HG02852 (cell line): ENCODE measurements around the gene GPD2.
"Not testable (repeated sequence)": the region's sequence is repeated elsewhere in the genome, so short reads cannot be mapped to it uniquely, and the experiment has no call there.

Experiments used
- ATAC-seq: cut with Tn5 transposase; IDR thresholded peaks from one replicate; pipeline ENCODE4 v1.9.1; 2021; ENCODE audit warnings: mild to moderate bottlenecking, moderate library complexity; ENCODE audit not compliant: unreplicated experiment

The GPD2 gene

DNA sequence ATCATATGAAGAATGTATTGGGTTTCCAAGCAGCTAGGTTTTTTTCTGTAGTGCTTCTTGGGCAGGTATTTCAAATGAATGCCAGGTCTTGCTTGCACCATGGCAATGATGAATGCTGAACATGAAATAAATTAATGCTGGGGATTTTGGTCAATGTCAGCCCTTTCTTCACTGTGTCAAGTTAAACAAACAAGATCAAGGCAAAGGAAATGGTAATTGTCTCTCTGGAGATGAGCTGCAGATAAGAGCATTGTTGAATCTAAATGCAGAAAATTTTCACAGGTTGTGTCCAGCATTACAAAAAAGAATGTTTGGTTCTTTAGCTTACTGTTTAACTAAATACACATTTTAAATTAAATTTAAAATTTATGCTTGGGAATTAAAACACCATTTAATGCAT is 144.3 kb downstream of the GPD2 start:
- no peak for ATAC-seq

DNA sequence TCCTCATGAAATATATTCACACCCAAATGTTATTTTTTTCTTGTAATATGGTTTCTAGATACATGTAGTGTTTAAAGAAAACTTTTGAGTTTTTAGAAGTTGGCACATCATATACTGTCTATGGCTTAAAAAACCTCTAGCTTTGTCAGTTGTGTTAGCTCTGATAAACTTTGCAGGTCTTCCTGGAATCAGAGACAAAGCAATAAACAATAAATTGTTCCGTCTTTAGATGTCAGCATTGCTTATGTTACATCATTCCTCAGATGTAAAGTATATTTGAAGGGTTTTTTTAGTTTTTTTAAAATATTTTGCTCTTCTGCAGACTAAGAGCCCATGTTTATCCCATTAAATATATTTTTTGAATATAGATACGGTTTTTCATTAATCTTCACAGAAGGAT is 145.1 kb downstream of the GPD2 start:
- ATAC-seq = no peak

DNA sequence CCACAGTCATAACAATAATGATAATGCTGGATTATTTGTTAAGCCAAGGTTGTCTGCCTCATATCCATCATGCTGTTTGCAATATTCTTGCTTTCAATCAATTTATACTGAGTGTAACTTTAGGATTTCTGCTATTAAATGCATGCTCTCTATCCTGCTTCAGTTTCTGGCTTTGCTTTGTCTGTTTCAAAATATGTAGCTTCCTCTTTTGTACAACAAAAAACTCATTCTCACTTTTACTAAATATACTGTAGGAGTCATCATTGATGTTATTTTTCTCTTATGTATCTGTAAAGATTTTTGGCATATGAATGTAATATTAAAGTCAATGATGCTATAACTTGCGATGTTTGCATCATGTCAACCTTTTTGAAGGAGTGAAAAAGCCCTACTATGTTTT is 149.3 kb downstream of the GPD2 start:
- peak; percentile 53 for ATAC-seq

DNA sequence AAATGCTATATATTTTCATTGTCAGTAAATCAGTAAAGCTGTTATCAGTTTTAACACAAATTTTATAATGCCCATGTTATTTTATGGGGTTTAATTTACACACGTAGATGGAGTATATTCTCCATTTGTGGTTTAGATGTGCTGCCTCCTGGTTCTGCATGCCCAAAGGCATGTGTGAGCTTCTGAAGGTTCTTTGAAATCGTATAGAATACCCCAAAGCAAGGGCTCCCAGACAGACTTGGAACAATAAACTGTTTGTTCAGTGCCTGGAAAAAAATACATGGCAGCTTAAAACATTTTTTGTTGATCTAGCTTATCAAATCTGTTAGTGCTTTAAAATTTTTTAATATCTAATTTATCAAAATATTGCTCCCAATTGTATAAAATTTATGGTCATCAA is 150.4 kb downstream of the GPD2 start:
- ATAC-seq = no peak

DNA sequence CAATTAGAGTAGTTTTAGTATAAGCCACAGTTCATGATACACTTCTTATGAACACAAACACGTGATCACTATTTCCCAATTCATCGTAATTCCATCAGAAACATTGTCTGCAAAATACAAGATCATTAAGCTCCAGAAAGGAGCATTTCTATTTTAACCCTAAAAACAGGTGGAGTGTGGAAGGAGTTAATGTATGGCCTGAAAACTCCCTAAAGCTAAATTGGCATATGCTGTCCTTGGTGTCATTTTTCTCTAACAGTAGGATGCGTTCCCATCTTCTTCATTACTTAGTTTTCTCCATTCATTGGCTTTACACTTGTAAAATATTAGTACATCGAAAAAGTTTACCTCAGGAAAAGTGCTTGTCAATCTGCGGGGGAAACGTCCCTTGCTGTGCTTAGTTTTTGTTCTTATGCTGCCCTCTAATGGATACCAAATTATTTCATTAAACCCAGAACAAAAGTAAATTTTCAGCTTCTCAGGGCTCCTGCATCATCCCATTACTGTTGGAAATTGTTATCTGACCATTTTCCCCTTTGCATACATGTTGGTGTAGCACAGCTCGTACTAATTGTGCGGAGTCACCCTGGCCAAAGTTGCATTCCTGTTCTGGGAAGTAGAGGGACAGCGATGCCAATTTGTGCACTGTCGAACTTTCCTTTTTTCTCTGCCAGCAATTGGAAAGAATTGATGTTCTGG is 153.4 kb downstream of the GPD2 start:
- ATAC-seq = no peak

DNA sequence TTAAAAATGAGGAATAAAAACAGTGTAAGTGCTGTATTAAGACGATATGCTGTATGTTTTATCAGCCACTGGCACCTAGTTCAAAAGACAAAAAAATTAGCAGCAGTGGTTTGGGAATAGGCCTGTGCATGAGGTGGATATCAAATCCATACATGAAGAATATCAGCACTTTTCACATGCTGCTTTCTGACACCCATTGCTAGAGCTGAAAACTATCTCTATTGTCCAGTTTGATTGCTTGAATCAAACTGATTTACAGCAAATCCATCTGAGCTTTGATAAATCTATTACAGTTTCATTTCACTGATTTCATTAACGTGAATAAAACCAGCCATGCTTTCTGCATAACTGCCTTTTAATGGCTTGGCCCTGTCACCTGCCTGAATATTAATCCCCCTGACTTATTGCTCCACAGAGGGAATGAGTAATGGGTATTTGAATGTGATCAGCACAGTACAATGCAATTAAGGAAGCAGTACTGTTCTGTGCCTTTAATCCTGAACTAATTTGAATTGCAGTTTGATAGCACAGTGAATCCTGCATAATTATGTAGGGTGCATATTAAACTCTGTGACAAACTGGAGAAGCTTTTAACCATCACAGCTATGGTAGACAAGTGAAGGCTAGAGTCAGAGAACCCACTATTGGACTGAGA is 154.0 kb downstream of the GPD2 start:
- ATAC-seq = no peak

DNA sequence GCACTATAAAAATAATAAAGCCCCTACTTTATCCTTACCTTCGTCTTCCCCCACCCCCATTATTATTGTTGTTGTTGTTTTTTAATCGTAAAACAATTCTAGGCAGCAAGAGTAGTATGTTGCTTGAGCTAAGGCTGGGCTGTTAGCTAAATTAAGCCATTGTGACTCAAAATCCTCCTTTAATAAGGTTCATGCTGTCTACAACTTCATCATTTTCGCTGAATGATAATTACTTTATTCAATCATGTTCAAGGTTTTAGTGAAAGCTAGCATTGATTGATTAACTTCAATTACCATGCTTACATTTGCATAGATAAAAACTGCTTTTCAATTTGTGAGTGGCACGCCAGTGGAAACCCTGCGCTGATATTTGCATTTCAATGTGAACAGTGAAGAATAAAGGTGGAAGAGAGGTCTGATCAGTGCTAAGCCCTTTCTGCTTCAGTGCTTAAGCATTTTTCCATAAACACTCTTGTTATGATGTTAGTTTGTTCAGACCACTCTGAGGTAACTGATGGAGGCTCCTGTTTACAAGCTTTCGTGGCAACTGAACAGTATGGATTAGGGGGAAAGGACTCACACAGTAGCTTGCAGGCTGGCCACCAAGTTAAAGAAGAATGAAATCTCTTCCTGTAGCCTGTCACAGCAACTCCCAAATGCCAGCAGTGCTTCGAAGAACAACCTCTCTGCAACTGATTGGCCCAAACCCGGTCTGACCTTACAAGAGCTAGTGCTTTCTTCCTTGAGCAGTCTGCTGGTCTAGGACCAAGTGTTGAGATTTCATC is 156.8 kb downstream of the GPD2 start:
- ATAC-seq = no peak

DNA sequence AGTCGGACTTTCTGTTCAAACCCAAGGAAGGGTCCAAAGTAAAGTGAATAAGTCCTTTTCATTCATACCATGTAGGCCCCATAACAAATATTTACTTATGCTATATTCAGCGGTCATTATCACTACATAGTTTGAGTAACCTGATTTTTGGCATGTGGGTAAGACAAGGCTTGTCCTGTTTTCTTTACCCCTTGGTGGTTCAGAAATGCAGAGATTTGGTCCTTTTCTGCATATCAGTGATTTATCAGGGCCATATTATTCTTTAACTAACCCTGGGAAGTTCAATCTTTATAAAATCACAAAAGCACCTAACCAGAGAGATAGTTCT is 157.4 kb downstream of the GPD2 start:
- ATAC-seq = no peak

DNA sequence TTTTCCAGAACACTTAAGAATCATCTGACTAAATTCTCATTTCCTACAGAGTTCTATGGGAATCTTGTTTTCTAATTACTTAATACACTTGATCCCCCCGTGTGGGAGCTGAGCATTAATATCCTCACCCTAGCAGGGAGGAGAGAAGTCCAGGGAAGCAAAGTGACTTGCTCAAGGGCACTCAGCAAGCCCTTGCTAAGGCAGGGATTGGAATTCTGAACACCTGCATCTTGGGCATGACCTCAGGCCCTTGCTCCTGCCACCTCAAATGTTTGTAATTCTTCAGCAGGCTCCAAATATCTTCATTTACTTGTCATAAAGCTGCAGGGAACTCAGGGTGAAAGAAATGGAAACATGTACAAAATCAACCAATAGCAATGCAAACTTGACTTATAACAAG is 162.4 kb downstream of the GPD2 start:
- no peak for ATAC-seq

DNA sequence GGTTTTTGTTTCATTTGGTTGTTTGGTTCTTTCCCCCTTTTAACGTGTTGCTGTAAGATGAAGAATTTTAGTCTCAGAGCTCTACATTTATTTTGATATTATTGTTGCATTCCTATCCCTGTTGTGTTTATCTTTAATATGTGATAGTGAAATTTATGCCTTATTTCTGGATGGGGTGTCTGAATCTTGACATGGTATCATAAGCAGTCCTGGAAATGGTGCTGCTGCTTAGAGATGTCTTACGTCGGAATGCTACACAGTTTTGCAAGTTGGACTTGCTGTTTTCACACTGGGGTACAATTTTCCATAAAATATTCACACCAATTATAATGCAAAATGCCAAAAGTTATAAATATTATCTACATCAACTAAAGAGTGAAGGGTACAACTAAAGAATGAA is 164.0 kb downstream of the GPD2 start:
- no peak for ATAC-seq

DNA sequence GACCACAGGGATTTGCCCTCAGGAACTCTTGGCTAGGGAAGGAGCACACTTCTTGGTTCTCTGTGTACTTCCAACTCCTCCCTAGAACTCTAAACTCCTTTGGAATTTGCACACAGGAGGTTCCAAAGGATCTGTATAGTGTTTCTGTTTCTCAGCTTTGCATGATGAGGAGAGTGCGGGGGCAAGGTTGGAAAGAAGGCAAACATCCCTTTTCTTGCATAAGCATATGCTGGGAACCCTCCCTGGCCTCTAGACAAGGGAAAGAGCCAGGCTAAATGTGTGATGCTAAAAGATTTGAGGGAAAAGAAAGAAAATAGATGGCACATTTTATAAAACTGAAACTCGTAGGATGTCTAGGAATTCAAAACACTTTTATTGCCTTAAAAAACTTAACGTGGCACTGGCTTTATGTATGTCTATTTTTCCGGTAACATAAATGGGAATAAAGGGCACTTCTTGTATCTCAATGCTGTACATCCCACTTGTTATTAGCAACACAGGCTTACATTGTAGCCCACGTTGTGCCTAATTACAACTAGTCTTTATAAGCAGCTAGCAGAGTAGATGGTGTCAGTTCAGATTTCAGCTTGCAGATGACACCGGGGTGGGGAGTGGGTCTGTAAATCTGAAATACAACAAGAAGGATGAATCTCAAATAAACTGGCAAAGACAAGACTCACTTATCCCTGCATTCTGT is 165.8 kb downstream of the GPD2 start:
- no peak for ATAC-seq

DNA sequence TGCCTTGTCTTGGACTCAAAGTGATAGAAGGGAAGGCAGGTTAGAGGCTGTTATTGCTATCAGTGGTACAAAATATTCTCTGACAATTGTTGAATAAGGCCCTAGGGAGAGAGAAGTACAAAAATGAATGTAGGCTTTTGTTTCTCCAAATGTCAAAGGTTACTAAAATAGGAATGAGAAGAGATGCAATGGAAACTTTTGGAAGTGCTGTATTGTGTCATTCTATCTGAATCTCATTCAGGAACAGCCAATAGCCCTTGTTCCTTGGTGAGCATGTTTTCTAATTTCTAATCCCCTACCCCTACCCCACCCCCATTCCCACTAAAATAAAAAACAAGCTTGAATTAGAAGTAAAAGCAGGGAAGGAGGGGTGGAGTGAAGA is 166.4 kb downstream of the GPD2 start:
- no peak for ATAC-seq

DNA sequence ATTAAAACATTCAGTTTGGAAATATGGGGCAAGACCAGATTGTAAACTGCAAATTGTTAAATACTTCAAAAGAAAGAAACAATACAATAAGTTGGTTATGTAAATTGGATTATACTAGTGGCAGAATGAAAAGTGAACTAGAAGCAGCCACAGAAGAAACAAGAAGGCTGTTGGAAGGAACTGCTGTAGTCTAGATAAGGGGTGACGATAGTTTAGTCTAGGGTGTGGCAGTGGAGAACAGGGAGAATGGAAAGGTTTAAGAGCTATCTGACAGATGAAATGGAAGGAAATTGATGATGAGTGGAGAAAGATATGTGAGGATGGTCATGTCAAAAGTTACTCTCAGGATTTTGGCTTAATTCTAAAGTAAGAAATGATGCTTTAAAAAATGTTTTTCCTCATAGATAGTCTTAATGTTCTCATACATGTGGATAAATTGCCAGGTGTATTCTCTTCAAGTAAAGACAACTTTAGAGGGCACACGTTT is 179.7 kb downstream of the GPD2 start:
- no peak for ATAC-seq

DNA sequence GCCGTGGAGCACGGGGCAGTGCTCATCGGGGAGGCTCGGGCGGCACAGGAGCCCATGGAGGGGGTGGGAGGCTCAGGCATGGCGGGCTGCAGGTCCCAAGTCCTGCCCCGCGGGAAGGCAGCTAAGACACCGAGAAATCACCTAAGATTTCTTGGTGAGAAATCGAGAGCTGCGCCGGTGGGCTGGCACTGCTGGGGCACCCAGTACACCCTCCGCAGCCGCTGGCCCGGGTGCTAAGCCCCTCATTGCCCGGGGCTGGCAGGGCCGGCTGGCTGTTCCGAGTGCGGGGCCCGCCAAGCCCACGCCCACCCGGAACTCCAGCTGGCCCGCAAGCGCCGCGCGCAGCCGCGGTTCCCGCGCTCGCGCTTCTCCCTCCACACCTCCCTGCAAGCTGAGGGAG is 181.9 kb downstream of the GPD2 start:
- ATAC-seq = not testable (repeated sequence)

DNA sequence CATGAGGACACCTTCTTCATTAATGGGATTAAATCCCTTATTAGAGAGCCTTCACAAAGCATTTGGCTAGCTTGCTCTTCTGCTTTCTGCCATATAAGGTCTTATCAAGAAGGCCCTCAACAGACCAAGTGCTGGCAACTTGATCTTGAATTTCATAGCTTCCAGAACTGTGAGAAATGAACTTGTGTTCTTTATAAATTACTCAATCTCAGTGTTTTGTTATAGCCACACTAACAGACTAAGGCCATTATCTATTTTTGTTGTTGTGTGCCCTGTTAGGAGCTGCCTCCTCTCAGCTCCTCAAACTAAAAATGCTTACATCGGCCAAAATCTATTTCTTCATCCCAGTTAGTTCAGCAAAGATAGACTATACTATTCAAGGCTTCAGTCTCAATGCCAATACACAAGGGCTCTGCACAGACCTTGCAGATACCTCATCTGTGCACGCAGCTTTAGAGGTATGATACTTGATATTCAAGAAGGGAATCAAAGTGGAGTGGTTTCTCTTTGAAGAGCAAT is 182.9 kb downstream of the GPD2 start:
- ATAC-seq = no peak

DNA sequence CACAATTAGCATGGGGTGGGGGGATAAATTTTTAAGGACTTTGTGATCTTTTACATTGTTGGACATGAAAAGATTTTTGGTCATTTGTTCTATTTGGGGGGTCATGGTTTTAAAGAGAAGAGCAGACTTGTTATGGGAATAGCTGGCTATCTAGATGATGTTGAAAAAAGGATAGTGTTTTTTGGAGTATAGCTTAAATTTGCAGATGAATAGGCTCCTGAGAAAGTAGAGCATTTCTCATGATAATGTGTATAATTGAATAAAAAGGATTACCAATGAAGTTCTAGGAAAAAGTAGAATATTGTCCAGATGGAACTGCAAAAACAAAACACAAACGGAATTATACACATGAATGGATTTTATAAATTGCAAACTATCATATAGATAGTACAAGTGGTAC is 186.3 kb downstream of the GPD2 start:
- no peak for ATAC-seq

DNA sequence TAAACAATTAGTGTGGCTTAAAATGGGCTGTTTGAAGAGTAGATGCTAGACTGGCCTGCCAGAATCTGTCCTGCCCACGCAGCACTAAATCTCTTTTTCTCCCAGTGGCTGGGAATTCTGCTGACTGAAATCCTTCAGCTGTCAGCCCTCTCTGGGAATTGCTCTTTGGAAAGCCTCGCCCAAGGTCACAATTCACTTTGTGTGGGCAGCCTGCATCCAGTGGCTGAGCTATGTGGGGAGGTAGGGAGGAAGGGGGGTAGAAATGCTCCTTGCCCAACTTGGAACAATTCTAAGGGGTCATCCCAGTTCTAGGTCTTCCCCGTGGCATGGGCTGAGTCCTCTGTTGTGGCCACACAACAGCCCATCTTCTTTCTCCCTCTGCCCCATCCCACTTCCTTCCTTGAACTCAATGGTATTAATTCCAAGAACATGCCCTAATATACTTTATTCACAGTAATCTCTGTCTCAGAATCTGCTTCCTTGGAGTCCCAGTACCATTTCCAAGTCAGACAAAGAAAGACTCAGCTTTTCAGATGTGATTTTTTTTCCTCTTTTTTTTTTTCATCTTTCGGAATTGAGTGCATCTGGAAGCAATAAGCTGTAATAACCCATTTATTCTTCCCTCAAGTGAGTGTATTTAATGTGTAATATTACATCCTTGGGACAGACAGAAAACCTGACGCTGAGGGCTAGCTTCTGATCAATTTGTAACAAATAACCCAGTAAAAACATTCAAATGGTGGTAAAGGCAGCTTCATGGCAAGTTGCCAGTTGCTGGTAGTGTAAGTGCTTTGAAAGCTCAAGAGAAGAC is 189.4 kb downstream of the GPD2 start:
- ATAC-seq = no peak

DNA sequence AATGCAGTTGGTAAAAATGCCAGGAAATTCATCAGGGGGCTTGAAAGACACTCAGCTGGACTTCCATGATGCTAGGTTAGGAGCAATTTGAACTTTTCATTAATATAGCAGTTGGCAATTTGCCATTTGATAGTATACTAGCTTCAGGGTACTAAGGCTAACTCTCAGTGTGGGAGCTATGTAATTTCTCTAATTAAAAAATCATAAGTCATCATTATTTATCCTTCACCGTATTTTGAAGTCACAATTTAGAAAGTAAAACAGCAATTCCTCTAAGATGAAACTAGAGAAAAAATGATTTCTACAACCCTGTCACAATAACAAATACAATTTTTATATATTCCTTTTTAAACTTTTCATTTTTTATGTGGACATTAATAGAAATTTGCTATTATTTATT is 190.8 kb downstream of the GPD2 start:
- no peak for ATAC-seq

DNA sequence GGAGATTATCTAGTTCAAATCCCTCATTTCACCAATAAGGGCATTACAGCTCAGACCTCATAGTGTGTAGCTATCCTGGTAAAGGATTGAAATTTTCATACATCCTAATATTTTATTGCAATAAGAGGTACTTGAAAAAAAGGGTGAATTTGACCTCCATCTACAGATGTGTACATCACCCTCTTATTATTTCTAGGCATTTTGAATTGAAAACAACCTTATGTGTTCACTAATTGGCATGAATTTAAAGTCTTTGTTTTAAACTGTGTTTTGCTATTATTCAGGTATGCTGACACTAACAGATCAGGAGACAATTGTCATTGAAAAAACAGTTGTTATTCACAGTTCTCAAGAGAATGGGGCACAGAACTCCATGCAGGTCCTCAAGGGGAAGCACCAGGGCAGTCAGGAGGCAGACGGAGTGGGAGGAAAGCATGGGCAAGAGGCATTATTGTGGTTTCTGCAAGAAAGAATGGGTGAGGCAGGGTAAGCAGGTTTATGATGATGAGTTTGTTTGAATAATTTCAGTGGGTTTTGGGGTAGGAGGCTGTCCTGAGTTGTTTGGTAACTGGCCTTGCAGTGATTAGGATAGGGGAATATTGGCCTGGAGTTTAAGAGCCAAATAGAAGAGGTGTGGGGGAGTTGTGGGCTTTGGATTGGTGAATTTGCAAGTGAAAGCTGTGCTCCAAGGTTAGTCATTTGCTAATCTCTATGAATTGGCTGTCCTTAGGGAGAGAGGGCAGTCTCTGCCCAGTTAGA is 194.6 kb downstream of the GPD2 start:
- ATAC-seq = no peak

DNA sequence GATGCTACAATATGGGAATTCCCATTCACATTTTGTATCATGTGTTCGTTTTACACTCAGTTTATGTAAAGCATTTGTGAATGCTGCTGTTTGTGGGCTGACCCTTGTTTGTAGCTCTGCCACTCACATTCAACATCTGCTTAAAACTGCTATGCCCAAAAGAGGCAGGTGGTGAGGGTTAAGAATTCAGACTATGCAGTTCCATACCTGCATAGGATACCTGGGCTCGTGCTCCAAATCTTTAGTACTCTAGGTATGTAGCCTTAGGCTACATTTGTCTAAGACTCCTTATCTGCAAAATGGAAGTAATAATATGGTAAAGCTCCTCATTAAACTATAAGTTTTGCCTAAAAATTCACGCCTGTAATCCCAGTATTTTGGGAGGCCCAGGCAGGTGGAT is 199.5 kb downstream of the GPD2 start:
- no peak for ATAC-seq
